GM19099 (cell line): Measurements from ENCODE around the gene TRPV3.

Experiments used
- POLR2A ChIP-seq: IDR thresholded peaks from 3 replicates; pipeline ENCODE4 v1.6.1; 2011; ENCODE audit warnings: low read depth; ENCODE audit not compliant: insufficient read length; ENCODE audit errors: extremely low read depth

TRPV3 gene

DNA sequence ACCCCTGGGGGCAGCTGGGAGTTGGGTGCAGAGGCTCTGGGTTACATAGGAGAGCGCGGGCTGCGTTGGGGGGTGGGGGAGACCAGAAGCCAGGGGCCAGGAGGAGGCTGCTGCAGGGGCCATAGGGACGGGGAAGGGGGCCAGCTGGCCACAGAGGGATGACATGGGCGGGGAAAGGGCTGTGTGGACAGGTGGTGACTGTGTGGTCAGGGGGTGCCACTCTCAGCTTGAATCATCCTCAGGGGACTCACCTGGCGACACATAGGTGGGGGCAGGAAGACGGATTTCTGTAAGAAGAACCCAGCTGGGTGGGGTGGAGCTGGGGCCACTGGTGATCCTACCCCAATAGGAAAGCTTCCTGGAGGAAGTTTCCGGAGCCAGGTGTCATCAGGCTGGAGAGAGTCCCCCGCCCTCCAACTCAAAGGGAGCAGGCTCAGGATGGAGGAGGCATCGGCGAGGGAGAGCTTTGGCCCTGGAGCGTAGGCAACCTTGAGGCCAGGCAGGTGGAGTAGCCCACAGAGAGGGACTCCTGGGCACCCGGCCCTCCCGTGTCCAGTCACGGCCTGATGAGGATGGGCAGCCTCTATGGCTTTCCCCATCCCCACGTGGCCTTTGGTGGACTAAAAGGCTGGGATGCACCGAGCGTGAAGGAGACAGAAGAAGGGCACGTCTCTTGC, 1.2 kb downstream of the TRPV3 start:
- TF ChIP-seq POLR2A: no peak

DNA sequence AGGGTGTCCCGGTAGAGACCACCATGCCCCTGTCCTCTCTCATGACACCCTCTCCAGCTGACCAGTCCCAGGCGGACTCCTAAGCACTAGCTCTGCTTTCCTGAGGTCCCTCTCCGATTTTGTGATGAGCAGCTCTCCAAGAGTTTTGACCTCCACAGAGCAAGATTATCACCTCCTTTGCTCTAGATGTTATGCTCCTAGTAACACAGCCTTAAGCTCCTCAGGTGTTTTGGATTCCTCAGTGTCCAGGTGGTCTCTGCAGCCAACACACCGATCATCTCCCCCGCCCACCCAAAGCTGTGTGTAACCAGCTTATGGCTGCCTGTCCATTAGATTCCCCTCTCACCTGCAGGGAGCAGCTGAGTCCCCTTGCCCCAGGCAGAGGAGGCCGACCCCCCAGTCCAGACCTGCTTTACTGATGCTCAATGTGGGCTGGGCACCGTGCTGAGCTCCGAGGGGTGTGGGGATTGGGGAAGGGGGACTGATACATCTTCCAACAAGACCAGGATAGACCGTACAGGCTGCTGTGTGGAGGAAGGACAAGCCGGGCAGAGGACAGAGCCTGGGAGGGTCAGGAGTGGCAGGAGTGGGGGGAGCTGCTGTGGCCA, 2.3 kb downstream of the TRPV3 start:
- no peak for TF ChIP-seq POLR2A

DNA sequence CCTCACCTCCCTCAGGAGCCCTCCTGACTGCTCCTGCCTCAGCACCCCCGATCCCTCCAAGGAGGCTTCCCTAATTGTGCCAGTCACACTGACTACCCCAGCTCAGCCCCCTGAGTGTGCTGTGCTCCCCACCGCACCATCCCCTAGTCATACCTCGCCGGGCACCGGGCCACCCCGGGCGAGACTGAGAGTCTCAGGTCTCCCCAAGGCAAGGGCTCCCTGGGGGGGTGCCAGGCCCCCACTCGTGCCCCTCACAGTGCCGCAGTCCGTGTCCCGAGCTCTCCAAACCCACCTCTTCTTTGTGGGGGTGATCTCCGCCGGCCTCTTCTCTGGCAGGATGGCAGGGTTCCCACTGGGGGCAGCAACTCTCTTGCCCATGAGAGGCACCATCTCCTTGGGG, 3.2 kb downstream of the TRPV3 start:
- TF ChIP-seq POLR2A: no peak

DNA sequence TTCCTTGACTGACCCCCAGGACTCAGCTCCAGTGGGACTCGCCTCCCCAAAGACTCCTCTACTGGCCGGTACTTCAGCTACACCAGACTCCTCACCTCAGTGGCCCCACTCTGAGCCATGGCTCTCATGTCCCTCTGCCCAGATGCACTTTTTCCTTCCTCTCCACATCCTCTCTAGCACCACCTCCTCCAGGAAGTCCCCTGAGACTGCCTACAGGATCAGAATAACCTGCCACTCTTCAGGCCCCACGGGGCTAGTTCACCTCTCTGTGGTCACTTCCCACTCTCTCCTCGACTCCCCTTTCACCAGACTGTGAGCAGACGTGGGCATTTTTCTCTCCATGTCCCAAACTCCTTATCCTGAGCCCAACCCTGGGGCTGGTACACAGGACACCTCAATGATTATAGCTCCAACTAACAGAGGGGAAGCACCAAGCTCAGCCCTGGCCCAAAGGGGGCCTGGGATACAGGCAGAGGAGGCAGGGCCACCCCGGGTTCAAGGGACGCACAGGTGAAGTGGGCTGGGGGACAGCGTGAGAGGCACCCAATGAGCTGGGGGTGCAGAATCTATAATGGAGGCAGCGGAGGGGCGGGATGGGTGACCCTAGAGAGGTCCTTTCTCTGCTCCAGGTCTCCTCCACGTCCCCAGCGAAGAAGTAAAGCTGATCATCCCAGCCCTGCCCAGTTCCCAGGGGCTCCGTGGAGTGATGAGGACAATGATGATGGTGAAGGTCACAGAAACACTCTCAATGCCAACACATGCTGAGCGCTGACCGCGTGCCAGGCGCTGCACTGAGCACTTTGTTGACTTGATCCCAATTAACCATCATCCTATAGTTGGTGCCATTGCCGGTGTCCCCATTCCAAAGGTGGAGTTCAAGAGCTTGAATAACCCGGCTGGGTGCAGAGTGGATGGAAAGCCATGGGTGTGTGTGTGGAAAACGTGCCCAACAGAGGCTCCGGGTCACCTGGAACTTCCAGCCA, 3.9 kb downstream of the TRPV3 start:
- no peak for TF ChIP-seq POLR2A

DNA sequence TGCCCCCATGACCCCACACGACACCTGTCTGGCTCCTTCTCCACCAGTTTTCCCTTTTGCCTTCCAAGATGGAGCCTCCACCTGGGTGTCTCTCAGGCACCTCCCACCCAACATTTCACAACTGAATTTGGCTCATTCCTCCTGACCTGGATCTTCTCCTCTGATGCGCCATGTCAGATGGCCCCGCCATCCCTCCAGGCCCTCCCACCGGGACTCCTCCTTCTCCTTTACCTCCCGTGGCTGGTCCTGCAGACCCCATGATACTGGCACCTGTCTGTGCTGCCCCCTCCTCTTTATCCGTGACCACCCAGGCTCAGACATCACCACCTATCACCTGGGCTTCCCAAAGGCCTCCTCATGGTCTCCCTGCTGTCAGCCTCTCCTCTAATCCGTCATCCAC, 4.7 kb downstream of the TRPV3 start:
- TF ChIP-seq POLR2A: no peak

GRCh38 chr17:3551189-3551588, 6.4 kb downstream of the TRPV3 start:
- no peak for TF ChIP-seq POLR2A

- no peak for TF ChIP-seq POLR2A
Measured at GRCh38 chr17:3549610-3550162, 7.9 kb downstream of the TRPV3 start.

GRCh38 chr17:3547628-3548027, 10.0 kb downstream of the TRPV3 start:
- TF ChIP-seq POLR2A: no peak

- TF ChIP-seq POLR2A: no peak
Measured at GRCh38 chr17:3546997-3547396, 10.6 kb downstream of the TRPV3 start.

DNA sequence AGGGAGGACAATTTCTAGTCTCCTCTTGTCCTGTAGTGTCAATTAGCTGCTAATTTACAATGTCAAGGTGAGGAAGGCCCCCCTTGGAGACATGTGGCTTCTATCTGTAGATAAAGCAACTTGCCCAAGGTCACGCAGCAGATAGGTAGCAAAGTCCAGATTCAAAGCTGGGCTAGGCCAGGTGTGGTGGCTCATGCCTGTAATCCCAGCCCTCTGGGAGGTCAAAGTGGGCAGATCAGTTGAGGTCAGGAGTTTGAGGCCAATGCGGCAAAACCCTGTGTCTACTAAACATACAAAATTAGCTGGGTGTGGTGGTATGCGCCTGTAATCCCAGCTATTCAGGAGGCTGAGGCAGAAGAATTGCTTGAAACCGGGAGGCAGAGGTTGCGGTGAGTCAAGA, 11.1 kb downstream of the TRPV3 start:
- TF ChIP-seq POLR2A: no peak

- no peak for TF ChIP-seq POLR2A
Measured at GRCh38 chr17:3545151-3545550, 12.5 kb downstream of the TRPV3 start.

GRCh38 chr17:3544365-3544764, 13.2 kb downstream of the TRPV3 start:
- TF ChIP-seq POLR2A: no peak

DNA sequence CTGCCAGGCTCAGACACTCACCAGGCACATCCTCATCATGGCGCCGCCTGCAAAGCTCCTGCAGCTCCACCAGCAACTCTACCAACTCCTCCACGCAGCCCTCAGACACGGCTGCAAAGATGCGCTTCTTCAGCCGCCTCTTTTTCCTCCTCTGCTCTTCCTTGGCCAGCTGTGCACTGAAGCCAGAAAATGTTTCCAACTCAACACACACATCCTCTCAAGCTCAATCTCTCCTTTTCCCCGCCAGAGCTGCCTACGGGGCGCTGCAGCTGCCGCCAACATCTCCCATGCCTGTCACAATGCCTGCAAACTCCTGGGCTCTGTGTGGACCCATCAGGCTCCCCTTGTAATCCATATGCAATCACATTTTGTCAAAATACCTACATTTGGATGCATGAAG, 14.2 kb downstream of the TRPV3 start:
- no peak for TF ChIP-seq POLR2A

GRCh38 chr17:3542410-3543088, 15.1 kb downstream of the TRPV3 start:
- no peak for TF ChIP-seq POLR2A
